Measurements from ENCODE around the gene CD44.

The CD44 gene

GRCh38 chr11:35281169-35281688 is 142.3 kb downstream of the CD44 start:
- DNase-seq (ENCODE audit: low read depth) = no peak
- no peak overlapping the region for H3K4me3 ChIP-seq (ENCODE audit: low read length)
- TF ChIP-seq, protein P1, sequence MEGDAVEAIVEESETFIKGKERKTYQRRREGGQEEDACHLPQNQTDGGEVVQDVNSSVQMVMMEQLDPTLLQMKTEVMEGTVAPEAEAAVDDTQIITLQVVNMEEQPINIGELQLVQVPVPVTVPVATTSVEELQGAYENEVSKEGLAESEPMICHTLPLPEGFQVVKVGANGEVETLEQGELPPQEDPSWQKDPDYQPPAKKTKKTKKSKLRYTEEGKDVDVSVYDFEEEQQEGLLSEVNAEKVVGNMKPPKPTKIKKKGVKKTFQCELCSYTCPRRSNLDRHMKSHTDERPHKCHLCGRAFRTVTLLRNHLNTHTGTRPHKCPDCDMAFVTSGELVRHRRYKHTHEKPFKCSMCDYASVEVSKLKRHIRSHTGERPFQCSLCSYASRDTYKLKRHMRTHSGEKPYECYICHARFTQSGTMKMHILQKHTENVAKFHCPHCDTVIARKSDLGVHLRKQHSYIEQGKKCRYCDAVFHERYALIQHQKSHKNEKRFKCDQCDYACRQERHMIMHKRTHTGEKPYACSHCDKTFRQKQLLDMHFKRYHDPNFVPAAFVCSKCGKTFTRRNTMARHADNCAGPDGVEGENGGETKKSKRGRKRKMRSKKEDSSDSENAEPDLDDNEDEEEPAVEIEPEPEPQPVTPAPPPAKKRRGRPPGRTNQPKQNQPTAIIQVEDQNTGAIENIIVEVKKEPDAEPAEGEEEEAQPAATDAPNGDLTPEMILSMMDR (IDR thresholded peaks at IDR 0.05; ENCODE audit: insufficient read depth, low read depth, low read length, missing control alignments) = no peak

Measured in epithelial cell of esophagus (primary cell).